NCI-H82 (cell line): Measurements from ENCODE around the gene CDH13.

ENCODE experiments used
- DNase-seq: peaks from one replicate; lab custom pipeline; 2025; lab: John Stamatoyannopoulos, UW

Gene CDH13

DNA sequence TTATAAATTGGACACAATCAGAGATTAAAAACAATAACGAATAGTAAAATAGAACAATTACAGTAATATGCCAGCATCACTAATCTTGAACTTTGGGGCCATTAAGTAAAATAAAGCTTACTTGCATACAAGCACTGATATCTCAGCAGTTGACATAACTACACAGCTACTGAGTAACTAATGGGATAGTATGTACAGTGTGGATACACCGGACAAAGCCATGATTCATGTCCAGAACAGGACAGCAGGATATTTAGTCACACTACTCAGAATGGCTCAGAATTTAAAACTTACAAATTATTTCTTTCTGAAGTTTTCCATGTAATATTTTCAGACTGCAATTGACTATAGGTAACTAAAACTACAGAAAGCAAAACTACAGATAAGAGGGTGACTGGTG lies 427.5 kb downstream of the CDH13 start:
- no peak for DNase-seq

- DNase-seq: no peak
These were observed 431.6 kb downstream of the CDH13 start for GRCh38 chr16:83058376-83058775.

DNA sequence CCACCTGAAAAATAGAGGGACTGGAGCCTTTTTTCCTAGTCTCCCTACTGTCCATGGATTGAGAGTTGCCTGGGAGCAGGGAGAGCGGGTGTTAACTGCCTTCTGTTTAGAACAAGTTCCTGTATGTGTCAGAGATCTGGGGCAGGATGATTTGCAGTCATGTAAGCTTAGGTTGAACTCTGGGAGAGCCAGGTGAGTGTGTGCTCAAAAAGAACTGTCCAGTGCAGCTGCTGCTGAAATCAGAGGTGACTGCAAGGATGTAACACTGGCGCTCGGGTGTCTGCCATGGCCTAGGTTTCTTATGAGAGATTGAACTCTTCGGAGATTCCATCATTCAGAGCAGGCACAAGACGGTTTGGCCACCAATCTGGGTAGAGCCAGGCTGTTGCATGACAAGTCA lies 432.5 kb downstream of the CDH13 start:
- peak; percentile 26 for DNase-seq

GRCh38 chr16:83066011-83066410 lies 439.2 kb downstream of the CDH13 start:
- DNase-seq: no peak

DNA sequence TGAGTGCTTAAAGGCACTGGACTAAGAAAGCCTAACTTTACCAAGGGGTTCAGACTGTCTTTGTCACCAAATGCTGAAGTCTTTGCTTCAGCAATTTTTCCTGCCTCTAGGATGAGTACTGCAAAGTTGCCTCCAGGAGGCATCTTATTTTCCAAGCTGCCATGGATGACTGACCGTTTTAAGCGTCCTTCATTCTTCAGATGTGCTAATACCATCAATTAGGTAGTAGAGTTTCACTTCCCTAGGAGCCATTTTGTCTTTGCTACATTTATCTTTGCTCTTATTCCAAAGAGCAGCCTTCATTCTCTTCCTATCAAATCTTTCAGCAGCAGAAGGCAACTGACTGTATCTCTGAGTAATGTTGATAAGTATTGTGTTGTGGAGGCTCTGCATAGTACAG lies 440.1 kb downstream of the CDH13 start:
- DNase-seq: no peak

GRCh38 chr16:83068686-83069085 lies 441.9 kb downstream of the CDH13 start:
- no peak for DNase-seq

DNA sequence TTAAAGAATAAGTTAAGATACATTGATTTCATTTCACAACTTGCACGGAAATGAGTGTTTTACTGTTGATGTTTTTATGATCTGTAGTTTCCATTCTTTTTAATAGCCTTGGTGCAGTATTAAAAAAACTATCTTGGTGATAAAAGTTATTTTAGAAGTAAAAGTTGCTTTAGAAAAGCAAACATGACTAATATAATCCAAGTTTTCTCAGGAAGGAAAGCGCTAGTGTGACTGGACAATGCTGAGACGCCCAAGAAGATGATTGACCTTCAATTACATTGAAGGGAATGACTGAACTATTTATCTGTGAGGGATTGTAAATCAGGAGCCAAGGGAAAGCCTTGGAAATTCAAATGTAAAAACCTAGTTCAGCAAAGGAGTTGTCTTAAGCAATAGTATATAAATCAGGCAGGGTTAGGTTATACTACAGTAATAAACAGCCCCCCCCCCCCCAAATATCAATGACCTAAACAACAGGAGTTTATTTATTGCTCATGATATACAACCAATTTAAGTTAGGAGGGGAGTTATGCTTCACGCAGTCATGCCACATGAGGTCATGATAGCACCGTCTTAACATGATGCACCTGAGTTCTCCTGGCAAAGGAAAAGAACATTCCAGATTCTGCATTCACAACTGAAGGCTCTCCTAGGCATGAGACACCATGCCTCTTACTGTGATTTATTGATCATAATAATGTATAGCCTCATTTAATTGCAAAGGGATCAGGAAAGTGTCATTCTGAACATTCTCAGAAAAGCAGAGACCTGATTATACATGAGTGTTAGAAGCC lies 443.8 kb downstream of the CDH13 start:
- DNase-seq: no peak

- DNase-seq: no peak
These were observed 449.2 kb downstream of the CDH13 start for GRCh38 chr16:83075956-83076355.

DNA sequence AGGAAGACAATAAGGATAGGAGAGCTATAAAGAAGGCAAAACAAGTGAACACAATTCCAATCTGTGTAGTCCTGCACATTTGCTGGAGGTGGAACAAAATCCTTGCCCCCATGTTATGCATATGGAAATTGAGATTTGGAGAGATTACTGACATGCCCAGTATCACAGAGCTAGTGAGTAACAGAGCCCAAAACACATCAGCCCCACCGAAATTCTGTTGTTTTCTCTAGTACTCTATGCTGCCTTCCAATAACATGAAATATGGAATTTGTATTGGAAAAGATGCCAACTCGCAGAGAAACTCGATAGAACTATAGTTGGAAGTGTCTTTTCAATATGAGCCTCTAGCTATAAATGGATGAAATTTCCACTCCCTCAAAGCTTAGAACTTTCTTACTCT lies 456.6 kb downstream of the CDH13 start:
- DNase-seq: no peak

GRCh38 chr16:83085660-83086059 lies 458.9 kb downstream of the CDH13 start:
- DNase-seq: no peak

GRCh38 chr16:83095941-83096692 lies 469.3 kb downstream of the CDH13 start:
- DNase-seq: no peak

GRCh38 chr16:83098536-83098935 lies 471.8 kb downstream of the CDH13 start:
- no peak for DNase-seq

GRCh38 chr16:83100679-83101078 lies 473.9 kb downstream of the CDH13 start:
- no peak for DNase-seq

GRCh38 chr16:83102336-83102735 lies 475.6 kb downstream of the CDH13 start:
- DNase-seq: no peak

DNA sequence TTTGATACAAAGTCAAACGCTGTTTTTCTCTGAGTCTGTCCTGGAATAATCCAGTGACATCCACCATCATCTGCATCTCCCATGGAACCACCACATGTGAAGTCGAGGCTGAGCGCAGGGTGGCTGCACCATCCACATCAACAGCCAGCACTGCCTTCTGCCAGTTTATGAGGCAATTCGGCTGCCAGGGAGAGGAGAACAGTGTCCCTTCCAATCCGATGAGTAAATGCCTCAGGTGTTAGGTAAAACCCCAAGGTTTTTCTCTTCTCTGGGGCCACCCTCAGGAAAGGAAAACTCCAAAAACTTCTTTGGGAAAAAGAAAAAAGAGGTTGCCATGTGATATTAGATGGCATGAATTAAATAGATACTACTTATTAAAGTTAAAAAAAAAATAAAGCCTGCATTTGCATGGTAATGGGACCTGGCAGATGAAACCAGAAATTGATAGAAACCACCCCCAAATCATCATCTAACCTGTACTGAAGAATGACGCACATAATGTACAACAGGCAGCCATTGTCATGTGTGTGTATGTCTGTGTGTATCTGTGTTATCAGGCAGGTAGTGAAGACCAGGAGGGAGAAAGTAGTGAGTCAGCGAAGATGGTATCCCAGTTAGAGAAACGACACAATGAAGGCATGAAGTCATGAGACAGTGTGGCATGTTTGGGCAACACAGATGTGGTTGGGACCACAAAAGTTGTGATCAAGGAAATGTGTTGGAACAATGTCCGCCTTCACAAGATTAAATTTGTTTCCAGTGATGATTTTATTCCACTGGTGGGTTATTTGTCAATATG lies 478.7 kb downstream of the CDH13 start:
- DNase-seq: no peak

DNA sequence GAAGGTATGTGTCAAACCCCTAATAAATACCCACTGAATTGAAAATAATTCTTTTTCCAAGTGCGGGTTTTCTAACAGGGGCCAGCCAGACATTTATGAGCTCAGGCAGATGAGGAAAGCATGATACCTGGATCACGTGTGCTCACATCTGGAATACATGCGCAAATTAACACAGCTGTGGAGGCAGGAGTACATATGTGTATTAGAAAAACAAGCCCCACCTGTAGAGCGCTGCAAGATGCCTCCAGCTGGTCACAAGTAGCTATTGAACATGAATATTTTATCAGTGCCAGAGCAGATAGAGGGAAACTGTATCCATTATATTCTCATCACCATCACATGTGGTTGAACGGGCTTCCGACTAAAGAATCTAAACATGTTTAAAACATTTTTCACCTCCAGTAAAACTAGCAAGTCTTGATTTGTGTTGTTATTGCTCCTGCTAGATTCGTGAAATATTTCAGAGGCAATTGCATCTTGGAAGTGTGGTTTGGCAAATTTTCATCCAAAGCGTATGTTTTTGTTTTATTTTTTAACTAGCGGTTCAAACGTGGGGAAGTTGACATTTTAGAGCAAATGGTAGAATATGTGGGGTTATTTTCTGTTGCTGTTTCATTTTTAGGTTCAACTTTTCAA lies 482.8 kb downstream of the CDH13 start:
- DNase-seq: no peak

GRCh38 chr16:83110269-83110668 lies 483.5 kb downstream of the CDH13 start:
- no peak for DNase-seq

- peak; percentile 25 for DNase-seq
These were observed 486.5 kb downstream of the CDH13 start for GRCh38 chr16:83113317-83113716.

GRCh38 chr16:83113811-83114210 lies 487.0 kb downstream of the CDH13 start:
- DNase-seq: no peak

DNA sequence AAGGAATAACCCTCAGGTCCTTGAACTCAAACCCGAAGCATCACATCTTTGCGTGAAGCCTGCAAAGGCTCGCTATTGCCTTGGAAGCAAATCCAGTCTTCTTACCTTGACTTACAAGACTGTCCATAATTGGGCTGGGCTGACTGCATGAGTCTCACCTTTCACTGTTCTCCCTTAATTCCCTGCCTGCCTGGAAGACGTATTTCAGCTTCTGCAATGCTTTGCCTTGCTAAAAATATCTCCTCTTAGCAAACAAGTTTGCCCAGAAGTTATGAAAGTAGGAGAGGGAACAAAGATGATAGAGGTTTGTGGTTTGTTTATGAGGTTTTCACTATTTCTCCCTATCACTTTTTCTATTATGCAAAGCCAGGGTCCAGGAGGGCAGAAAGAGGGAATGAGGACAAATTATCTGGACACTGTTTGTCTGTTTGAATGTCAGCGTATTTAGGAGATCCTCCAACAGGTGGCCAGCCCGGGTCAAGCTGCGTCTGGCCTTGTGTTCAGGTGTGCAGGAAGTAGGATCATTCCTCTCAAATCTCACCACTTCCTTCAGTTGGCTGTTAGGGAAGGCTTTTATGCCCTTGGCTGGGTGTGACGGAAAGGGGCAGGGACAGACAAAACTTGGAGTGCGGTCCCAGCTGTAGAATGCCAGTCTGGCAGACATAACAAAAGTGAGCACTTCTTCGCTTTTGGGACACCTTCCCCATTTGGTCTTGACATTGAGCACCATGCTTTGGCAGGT lies 488.9 kb downstream of the CDH13 start:
- no peak for DNase-seq

- DNase-seq: no peak
These were observed 489.6 kb downstream of the CDH13 start for GRCh38 chr16:83116274-83116892.
